ENCODE results near the gene ZNF512. TPM values are rescaled to one million over a fixed set of nuclear protein-coding genes. Genes with fewer than 3 reads are reported as not detected.
A peak's percentile ranks its signal among the peaks of the same experiment; 100 is the strongest.
"Not testable (repeated sequence)": the region's sequence is repeated elsewhere in the genome, so short reads cannot be mapped to it uniquely, and the experiment has no call there.

The ZNF512 gene
- total RNA-seq, 1 donor from 2014 or later = 30.8 TPM

DNA sequence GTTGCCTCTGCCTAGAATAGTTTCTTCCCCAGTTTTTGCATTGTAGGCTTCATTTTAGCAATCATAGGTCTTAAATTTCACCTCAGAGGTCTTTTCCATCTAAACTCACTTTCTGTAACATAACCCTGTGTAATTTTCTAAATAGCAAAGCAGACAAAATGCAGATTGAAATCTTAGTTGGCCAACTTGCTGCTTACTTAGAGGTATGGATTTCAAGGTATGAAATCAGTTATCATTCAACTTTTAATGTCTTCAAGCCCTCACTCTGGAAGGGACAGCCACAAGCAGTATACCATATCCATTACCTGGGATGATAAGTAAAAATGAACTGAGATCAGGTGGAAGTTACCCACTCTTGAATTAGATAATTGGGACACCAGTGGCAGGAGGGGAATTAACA lies 42.1 kb downstream of the ZNF512 start:
- Histone ChIP-seq H3K36me3 (peaks cover 44% of the 10 kb centered on the region), H3K9me3 (no peaks in the 10 kb centered on the region), H3K27ac (no peak overlapping the region), H3K4me1 (peaks cover 10% of the 10 kb centered on the region), H3K4me3 (no peak overlapping the region), H3K27me3 (no peaks in the 10 kb centered on the region)
- DNase-seq (no peak), ATAC-seq (no peak)
- TF ChIP-seq, protein P1, sequence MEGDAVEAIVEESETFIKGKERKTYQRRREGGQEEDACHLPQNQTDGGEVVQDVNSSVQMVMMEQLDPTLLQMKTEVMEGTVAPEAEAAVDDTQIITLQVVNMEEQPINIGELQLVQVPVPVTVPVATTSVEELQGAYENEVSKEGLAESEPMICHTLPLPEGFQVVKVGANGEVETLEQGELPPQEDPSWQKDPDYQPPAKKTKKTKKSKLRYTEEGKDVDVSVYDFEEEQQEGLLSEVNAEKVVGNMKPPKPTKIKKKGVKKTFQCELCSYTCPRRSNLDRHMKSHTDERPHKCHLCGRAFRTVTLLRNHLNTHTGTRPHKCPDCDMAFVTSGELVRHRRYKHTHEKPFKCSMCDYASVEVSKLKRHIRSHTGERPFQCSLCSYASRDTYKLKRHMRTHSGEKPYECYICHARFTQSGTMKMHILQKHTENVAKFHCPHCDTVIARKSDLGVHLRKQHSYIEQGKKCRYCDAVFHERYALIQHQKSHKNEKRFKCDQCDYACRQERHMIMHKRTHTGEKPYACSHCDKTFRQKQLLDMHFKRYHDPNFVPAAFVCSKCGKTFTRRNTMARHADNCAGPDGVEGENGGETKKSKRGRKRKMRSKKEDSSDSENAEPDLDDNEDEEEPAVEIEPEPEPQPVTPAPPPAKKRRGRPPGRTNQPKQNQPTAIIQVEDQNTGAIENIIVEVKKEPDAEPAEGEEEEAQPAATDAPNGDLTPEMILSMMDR (IDR thresholded peaks at IDR 0.05) = no peak
- intact Hi-C loops (cut with DNase I) = no loop called here

DNA sequence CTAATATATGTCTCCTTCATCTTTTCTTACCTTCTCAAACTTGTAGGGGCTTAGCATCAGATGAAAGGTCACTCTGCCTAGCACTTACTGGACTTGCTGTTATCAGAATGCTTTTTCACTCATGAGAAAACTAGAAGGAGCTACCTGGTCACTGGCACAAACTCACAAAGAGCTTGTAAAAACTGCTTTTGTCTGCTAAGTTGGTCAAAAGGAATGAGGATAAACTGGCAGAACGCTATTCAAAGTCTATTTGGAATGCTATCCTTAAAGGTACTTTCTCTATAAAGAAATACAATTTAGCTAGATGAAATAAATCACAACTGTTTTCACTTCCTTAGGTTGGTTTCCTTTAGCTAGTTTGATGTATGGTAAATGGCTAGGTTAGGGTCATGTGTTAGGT lies 43.5 kb downstream of the ZNF512 start:
- H3K9me3 ChIP-seq; H3K4me3 ChIP-seq; ATAC-seq; H3K27me3 ChIP-seq; intact Hi-C loops (cut with DNase I); DNase-seq: not testable (repeated sequence)
- peaks cover 40% of the 10 kb centered on the region for H3K36me3 ChIP-seq
- peaks cover 12% of the 10 kb centered on the region for H3K4me1 ChIP-seq
- peak overlapping the region; percentile 53 for H3K27ac ChIP-seq

- H3K9me3 ChIP-seq; H3K4me3 ChIP-seq; DNase-seq; H3K27me3 ChIP-seq; intact Hi-C loops (cut with DNase I): not testable (repeated sequence)
- Histone ChIP-seq H3K27ac (peak overlapping the region; percentile 53), H3K4me1 (peaks cover 12% of the 10 kb centered on the region), H3K36me3 (peaks cover 40% of the 10 kb centered on the region)
- peak; percentile 34 for ATAC-seq
Observed at GRCh38 chr2:27626921-27627320, 44.1 kb downstream of the ZNF512 start.

DNA sequence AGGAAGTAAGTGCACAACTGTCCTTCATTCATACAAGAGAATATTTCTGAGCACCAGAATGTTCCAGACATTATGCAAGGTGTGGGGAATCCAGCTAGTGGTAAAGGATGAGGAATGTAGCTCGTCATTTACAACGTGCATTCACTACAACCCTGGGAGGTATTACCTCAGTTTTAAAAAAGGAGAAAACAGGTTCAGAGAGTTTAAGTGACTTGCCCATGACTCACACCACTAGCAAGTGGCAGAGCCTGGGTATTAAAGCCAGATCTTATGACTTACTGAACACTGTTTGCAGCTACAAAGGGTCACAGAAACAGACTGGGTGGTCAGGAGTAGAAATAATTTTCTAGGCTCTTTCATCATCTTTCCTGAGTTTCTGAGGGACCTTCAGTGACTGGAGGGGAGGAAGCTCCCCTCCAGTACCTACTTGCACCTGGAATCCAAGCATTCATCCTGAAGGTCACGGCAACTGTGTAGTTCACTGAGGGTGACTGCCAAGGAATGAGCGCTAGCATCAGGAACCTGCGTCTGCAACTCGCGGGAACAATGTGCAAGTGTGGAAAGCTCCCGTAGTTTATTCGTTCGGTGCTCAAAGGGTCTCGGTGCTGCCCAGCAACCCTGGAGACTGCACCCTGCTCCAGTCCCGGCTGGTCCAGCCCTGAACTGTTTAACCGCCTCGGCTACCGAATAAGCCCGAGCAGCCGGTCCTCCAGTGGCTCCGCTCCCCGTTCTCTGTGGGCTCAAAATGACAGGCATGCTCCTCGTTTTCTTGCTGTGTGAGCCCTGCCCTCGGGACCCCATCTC lies 45.3 kb downstream of the ZNF512 start:
- Histone ChIP-seq H3K27ac (peak overlapping the region; percentile 73), H3K4me3 (peak overlapping the region; percentile 86), H3K27me3 (no peaks in the 10 kb centered on the region), H3K9me3 (no peaks in the 10 kb centered on the region), H3K4me1 (peaks cover 12% of the 10 kb centered on the region), H3K36me3 (peaks cover 38% of the 10 kb centered on the region)
- DNase-seq (no peak), ATAC-seq (peak; percentile 52)
- TF ChIP-seq, protein P1 (IDR thresholded peaks at IDR 0.05) = no peak
- intact Hi-C loops (cut with DNase I) = no loop called here

DNA sequence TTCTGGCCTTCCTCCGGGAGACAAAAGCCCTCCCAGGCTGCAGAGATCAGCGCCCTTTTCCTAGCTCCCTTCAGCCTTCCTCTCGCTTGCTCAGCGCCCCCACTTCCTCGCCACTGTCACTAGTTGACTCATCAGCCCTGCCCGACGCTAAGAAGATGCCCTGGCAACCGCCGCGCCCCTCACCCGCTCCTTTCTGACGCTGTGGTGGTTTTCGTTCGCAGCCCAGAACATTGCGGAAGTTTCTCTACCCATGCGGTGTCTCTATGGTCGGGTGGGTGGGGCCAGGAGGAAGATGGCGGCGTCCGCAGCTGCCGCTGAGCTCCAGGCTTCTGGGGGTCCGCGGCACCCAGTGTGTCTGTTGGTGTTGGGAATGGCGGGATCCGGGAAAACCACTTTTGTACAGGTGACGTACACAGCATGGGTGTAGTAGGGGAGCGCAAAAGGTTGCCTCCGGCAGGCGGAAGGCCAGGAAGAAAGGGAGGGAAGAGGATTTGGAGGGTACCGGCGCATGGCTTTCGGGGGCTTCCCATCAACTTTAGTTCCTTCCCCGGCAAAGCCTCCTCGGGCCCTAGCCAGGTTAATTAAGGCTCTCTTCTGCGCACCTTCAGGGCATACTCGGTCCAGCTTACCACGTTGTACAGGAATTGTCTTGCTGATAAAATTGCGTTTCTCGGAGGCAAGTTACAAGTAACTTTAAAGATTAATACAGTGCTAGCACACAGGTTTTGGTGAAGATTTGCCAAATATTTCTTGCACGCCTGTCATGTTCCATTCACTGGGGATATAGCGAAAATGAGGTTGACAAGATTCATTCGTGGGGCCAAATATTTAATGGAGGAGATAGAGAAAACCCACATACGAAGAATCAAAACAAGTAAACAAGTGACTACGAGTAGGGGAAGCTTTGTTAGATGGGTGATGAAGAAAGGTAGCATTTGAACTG lies 46.2 kb downstream of the ZNF512 start, which contains the start of the genes CCDC121 and GPN1:
Gene CCDC121 (minus strand): TSS at position 246 of the 943 bp plus-strand sequence. CDS start 1,213 bp downstream, outside the sequence.
Gene GPN1 (plus strand): TSS at position 284 of the 943 bp plus-strand sequence. CDS start 9 bp downstream, at position 293.
- peak; percentile 92 for DNase-seq
- H3K27ac ChIP-seq = peak within 1 kb of the TSS; percentile 73
- intact Hi-C loops (cut with DNase I) = no loop called here
- ATAC-seq = peak; percentile 99
- H3K4me3 ChIP-seq = peak within 1 kb of the TSS; percentile 86
- peaks cover 38% of the 10 kb centered on the region for H3K36me3 ChIP-seq
- peaks cover 12% of the 10 kb centered on the region for H3K4me1 ChIP-seq
- no peaks in the 10 kb centered on the region for H3K9me3 ChIP-seq
- no peaks in the 10 kb centered on the region for H3K27me3 ChIP-seq
- TF ChIP-seq, protein P1 (IDR thresholded peaks at IDR 0.05) = no peak

GRCh38 chr2:27630257-27630656 lies 47.4 kb downstream of the ZNF512 start:
- H3K27ac ChIP-seq; H3K4me3 ChIP-seq; intact Hi-C loops (cut with DNase I); DNase-seq; H3K9me3 ChIP-seq; ATAC-seq; H3K27me3 ChIP-seq: not testable (repeated sequence)
- peaks cover 47% of the 10 kb centered on the region for H3K36me3 ChIP-seq
- H3K4me1 ChIP-seq = peaks cover 12% of the 10 kb centered on the region
